ENCODE data around the gene ADAM15. TPM values are rescaled to one million over a fixed set of nuclear protein-coding genes. Genes with fewer than 3 reads are reported as not detected.

Gene ADAM15
- total RNA-seq, 1 experiment from 2014 or later: 38.4 TPM

GRCh38 chr1:155017041-155017945 is 33.8 kb upstream of the ADAM15 start (continued):
- TF ChIP-seq MAX (CRISPR knock-in tag; IDR thresholded peaks at IDR 0.05): peak; percentile 77
- 0 out of 2 replicates have a peak, but pooled peaks have one; percentile 19 for TF ChIP-seq ZNF317 (CRISPR knock-in tag; IDR thresholded peaks at IDR 0.05; ENCODE audit: borderline replicate concordance, low read depth)
- TF ChIP-seq ZNF121 (CRISPR knock-in tag; IDR thresholded peaks at IDR 0.05): no peak
- TF ChIP-seq NR2C2 (CRISPR knock-in tag; IDR thresholded peaks at IDR 0.05): no peak
- no peak for TF ChIP-seq SMAD4 (CRISPR knock-in tag; IDR thresholded peaks at IDR 0.05)
- no peak for TF ChIP-seq ZNF425 (CRISPR knock-in tag; conservative IDR thresholded peaks at IDR 0.05)
- TF ChIP-seq TCF7 (CRISPR knock-in tag; IDR thresholded peaks at IDR 0.05; ENCODE audit: low read depth): no peak
- TF ChIP-seq PRDM15 (CRISPR knock-in tag; IDR thresholded peaks at IDR 0.05): no peak; the same call in 1 of the 2 replicates
- TF ChIP-seq ZBTB21 (CRISPR knock-in tag; IDR thresholded peaks at IDR 0.05; ENCODE audit: borderline replicate concordance): peak; percentile 87
- 0 out of 2 replicates have a peak, but pooled peaks have one; percentile 45 for TF ChIP-seq CBFB (CRISPR knock-in tag; IDR thresholded peaks at IDR 0.05; ENCODE audit: low read depth)
- peak; percentile 44; the same call in 1 of the 2 replicates for TF ChIP-seq SMAD3 (CRISPR knock-in tag; IDR thresholded peaks at IDR 0.05; ENCODE audit: borderline replicate concordance)
- no peak for TF ChIP-seq ATF3 (CRISPR knock-in tag; conservative IDR thresholded peaks at IDR 0.05)
- TF ChIP-seq CREB1 (CRISPR knock-in tag; IDR thresholded peaks at IDR 0.05): peak; percentile 54; the same call in 1 of the 2 replicates
- TF ChIP-seq STAT6 (CRISPR knock-in tag; conservative IDR thresholded peaks at IDR 0.05; ENCODE audit: low read depth): no peak
- TF ChIP-seq TEAD4 (CRISPR knock-in tag; IDR thresholded peaks at IDR 0.05): no peak
- no peak for TF ChIP-seq EMX1 (CRISPR knock-in tag; IDR thresholded peaks at IDR 0.05)
- no peak for TF ChIP-seq ZNF423 (CRISPR knock-in tag; IDR thresholded peaks at IDR 0.05)
- TF ChIP-seq E2F4 (CRISPR knock-in tag; IDR thresholded peaks at IDR 0.05; ENCODE audit: borderline replicate concordance, low read depth): no peak
- TF ChIP-seq RELA (CRISPR knock-in tag; IDR thresholded peaks at IDR 0.05; ENCODE audit: borderline replicate concordance): no peak
- peak; percentile 84; the same call in 1 of the 2 replicates for TF ChIP-seq ARID4B (CRISPR knock-in tag; IDR thresholded peaks at IDR 0.05; ENCODE audit: borderline replicate concordance)

Data from WTC11 (cell line).